Measurements from ENCODE around the gene IQCM.
"Not testable (repeated sequence)": the region's sequence is repeated elsewhere in the genome, so short reads cannot be mapped to it uniquely, and the experiment has no call there.

DNA sequence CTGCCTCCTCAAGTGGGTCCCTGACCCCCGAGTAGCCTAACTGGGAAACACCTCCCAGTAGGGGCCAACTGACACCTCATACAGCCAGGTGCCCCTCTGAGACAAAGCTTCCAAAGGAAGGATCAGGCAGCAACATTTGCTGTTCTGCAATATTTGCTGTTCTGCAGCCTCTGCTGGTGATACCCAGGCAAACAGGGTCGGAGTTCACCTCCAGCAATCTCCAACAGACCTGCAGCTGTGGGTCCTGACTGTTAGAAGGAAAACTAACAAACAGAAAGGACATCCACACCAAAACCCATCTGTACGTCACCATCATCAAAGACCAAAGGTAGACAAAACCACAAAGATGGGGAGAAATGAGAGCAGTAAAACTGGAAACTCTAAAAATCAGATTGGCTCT, 347.0 kb downstream of the IQCM start:
- TF ChIP-seq ZNF274 (IDR thresholded peaks at IDR 0.05; ENCODE audit: low read depth, low read length); SUZ12 (IDR thresholded peaks at IDR 0.05; ENCODE audit: extremely low read depth, insufficient read depth, insufficient read length): not testable (repeated sequence)

All from NT2/D1 (cell line).